GM18909 (cell line): ENCODE results near the gene SMG6.
A peak's percentile ranks its signal among the peaks of the same experiment; 100 is the strongest.

Experiments used
- ATAC-seq: cut with Tn5 transposase; IDR thresholded peaks from one replicate; pipeline ENCODE4 v1.9.1; 2021; ENCODE audit warnings: mild to moderate bottlenecking; ENCODE audit not compliant: unreplicated experiment, poor library complexity

SMG6 gene

GRCh38 chr17:2055292-2056205, 248.0 kb downstream of the SMG6 start:
- ATAC-seq = no peak

GRCh38 chr17:2054512-2055291, 248.9 kb downstream of the SMG6 start, which contains the start of gene HIC1:
Gene HIC1 (plus strand): TSS chr17:2055103. CDS start chr17:2056691, 1,588 bp downstream.
- peak; percentile 38 for ATAC-seq

GRCh38 chr17:2054262-2054511, 249.4 kb downstream of the SMG6 start:
- ATAC-seq = no peak

GRCh38 chr17:2053380-2054261, 250.0 kb downstream of the SMG6 start:
- ATAC-seq = no peak

- ATAC-seq = no peak
Observed at GRCh38 chr17:2051933-2052559, 251.5 kb downstream of the SMG6 start.

- no peak for ATAC-seq
Observed at GRCh38 chr17:2051061-2051932, 252.3 kb downstream of the SMG6 start.

- ATAC-seq = peak; percentile 9
Observed at GRCh38 chr17:2050300-2051060, 253.1 kb downstream of the SMG6 start.

- ATAC-seq = peak; percentile 61
Observed at GRCh38 chr17:2049333-2050299, 254.0 kb downstream of the SMG6 start.

GRCh38 chr17:2048805-2049204, 254.8 kb downstream of the SMG6 start:
- no peak for ATAC-seq

- no peak for ATAC-seq
Observed at GRCh38 chr17:2047590-2047989, 256.0 kb downstream of the SMG6 start.

- no peak for ATAC-seq
Observed at GRCh38 chr17:2044263-2044894, 259.2 kb downstream of the SMG6 start.

GRCh38 chr17:2043785-2044184, 259.8 kb downstream of the SMG6 start:
- ATAC-seq = no peak

GRCh38 chr17:2042933-2043332, 260.7 kb downstream of the SMG6 start:
- no peak for ATAC-seq

GRCh38 chr17:2042390-2042847, 261.2 kb downstream of the SMG6 start:
- ATAC-seq = no peak

GRCh38 chr17:2041561-2042389, 261.8 kb downstream of the SMG6 start, which contains the start of gene OVCA2:
Gene OVCA2 (plus strand): TSS chr17:2042022. CDS start chr17:2042048, 26 bp downstream.
- ATAC-seq = peak; percentile 93
